HG02970 (cell line): ENCODE results near the gene LRRIQ1.

Experiments used
- ATAC-seq: cut with Tn5 transposase; IDR thresholded peaks from one replicate; pipeline ENCODE4 v1.9.1; 2021; ENCODE audit warnings: mild to moderate bottlenecking, moderate library complexity, moderate number of reproducible peaks; ENCODE audit not compliant: unreplicated experiment, low FRiP score

The LRRIQ1 gene

GRCh38 chr12:85043829-85044228 is 7.7 kb downstream of the LRRIQ1 start:
- no peak for ATAC-seq

- ATAC-seq: no peak
Measured at GRCh38 chr12:85057370-85057963, 21.3 kb downstream of the LRRIQ1 start.

GRCh38 chr12:85058339-85058738 is 22.2 kb downstream of the LRRIQ1 start:
- no peak for ATAC-seq

- ATAC-seq: no peak
Measured at GRCh38 chr12:85059594-85059993, 23.4 kb downstream of the LRRIQ1 start.

GRCh38 chr12:85060916-85061315 is 24.8 kb downstream of the LRRIQ1 start:
- no peak for ATAC-seq

DNA sequence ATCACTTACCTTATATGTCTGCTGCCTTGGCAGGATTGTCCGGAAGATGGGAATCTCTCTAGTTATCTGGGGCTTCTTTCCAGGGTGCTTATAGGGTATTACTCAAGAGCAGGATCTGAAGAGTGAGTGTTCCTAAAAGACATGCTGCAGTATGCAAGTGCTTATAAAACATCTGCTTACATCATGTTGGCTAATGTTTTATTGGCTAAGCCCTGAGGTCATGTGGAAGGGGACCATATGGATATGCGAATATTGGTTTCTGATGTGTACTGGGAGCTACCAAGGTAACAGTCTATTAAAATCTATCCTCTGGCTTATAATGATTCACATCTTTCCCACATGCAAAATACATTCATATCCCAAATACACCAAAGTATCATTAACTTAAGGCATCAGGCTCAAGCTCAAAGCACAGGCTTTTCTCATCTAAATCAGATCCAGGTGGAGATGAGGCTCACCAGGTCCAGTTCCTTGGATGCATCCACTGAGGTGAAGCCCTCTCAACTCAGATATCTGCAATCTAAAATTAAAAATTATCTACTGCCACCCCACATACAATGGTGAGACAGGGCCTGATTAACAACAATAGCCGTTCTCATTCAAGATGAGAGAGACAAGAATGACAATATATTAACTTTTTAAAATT is 29.8 kb downstream of the LRRIQ1 start:
- no peak for ATAC-seq

DNA sequence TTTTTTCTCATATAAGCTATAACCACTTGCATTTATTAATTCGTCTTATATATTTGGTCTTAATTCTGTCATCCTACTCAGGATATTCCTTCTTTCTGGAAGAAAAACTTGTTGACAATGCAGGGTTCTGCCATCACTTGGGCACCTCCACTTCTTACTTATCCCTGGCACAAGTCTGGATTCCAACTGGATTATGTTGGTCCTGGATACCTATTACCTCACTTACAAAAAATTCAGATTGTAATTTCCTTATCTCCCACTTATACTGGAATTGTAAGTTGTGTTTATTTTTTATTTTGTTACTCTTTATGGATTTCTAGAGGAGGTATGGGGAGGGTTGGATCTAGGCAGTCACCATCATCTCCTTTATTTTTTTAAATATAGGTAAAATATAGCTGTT is 36.7 kb downstream of the LRRIQ1 start:
- no peak for ATAC-seq

DNA sequence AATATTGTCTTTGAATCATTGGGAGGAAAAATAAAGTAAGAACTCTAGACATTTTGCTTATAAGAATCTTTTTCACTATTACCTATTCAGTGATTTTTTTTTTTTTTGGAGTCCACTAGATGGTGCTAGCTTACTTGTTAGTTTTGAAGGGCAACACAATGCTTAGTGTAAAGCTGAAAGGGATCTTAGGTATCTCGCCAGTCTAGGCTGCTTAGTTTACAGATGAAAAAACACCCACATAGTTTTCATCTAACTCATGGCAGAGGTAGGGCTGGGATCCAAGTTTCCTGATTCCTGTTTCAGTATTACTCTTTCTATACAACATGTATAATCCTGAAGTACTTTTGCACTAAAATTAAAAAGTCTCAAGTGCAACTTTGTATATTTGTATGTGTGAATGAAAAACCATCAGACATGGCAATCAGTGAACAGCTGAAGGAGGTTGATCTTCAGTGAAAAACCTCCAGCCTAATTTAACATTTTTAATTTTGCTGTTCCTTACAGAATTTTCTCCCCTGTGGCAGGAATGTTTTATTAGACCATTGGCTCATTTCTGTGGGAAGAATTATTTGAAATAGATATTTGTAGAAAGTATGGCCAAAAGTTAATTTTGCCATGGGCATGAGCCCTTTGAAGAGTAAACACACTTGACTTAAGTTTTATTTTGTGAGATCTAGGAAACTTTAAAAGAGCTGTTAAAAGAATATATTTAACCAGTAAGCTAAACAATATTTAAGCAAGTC is 40.7 kb downstream of the LRRIQ1 start:
- no peak for ATAC-seq

- ATAC-seq: no peak
Measured at GRCh38 chr12:85085066-85085465, 48.9 kb downstream of the LRRIQ1 start.

DNA sequence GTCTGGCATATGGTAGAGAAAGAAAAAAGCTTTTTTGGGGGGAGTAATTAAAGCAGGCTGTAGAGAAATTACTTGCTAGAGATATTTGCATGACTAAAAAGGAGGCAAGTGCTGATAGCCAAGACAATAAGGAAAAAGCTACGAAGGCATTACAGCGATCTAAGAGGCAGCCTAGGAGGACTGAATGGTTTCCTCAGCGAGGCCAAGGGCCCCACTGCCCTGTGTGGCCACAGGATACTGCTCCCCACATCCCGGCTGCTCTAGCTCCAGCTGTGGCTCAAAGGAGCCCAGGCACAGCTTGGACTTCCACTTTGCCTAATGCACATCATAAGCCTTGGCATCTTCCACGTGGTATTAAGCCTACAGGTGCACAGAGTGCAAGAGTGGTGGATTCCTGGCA is 53.6 kb downstream of the LRRIQ1 start:
- no peak for ATAC-seq

GRCh38 chr12:85092814-85093370 is 56.7 kb downstream of the LRRIQ1 start:
- no peak for ATAC-seq

GRCh38 chr12:85095501-85095900 is 59.4 kb downstream of the LRRIQ1 start:
- ATAC-seq: no peak

DNA sequence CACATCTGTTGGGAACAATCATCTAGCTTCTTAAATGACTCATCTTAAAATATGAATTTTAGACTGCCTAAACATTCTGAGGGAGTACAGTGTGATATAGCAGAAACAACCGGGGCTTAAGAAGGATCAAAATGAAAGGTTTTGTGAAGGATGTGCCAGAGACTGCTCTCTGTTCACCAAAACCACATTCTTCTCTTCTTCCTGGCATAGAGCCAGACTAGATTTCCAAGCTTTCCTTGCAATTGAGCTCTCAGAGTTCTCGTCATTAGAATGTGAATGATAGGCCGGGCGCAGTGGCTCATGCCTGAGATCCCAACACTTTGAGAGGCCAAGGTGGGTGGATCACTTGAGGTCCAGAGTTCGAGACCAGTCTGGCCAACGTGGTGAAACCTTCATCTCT is 94.5 kb downstream of the LRRIQ1 start:
- ATAC-seq: no peak

GRCh38 chr12:85138833-85139232 is 102.7 kb downstream of the LRRIQ1 start:
- no peak for ATAC-seq

DNA sequence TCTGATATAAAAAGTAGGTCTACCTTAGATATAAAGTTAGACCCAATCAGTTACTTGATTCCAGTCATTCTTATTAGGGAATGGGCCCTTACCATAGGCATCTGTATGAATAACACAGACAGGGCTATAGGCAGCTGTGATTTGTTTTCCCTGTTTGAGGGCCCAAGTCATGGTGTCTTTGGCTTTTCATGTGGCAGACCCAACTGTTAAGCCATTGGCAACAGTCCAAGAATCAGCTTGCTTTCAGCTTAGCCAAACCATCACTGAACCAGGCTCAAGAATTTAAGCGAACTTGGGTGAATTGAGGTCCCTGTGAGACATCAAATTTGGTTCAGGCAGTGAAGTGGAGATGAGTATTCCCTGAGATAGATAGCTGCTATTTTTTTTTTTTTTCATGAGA is 111.2 kb downstream of the LRRIQ1 start:
- ATAC-seq: no peak

GRCh38 chr12:85152311-85152729 is 116.2 kb downstream of the LRRIQ1 start:
- ATAC-seq: no peak

DNA sequence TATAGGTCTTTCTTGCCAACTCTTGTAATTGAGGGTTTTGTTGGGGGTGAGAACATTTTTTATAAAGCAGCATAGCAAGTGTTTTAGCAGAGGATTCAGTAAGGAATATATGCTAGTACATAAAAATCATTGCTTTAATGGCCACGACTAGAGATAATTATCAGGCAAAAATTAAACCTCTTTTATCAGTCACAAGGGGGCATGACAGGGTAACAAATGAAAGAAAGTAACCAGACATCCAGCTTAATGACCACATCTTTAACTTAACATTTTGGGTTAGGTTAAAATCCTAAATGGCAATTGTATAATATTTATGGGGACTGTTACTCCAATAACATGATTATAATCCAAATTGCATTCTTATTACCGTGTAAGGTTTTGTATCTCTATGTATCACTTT is 119.6 kb downstream of the LRRIQ1 start:
- no peak for ATAC-seq

DNA sequence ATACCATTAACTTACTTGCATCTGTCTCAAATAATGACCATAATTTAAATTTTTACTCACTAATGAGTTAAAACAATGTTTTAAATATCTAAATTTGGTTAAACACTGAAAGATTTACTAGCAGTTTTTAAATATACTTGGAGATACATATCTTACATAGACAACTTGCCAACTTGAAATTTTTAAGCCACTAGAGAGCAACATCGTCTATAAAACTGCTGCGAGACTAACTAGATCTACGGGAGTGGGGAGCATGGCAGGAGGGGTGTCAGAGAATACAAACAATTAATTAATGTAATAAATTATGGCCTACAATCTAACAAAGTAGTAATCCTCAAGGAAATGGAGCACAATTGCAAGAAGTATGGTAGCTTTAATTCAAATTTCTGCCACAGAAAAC is 120.4 kb downstream of the LRRIQ1 start:
- ATAC-seq: no peak

- ATAC-seq: no peak
Measured at GRCh38 chr12:85157035-85157603, 121.0 kb downstream of the LRRIQ1 start.

GRCh38 chr12:85163752-85164321 is 127.7 kb downstream of the LRRIQ1 start:
- ATAC-seq: no peak
